HepG2 (cell line): ENCODE measurements around the gene CPOX. TPM values are rescaled to one million over a fixed set of nuclear protein-coding genes. Genes with fewer than 3 reads are reported as not detected.

Experiments used
- ATF7-NPFF ChIP-seq: sonication (generic); formaldehyde crosslinking; IDR thresholded peaks from 2 replicates; pipeline ENCODE4 v1.8.1; 2023; ENCODE audit warnings: mild to moderate bottlenecking, low read depth, missing genetic modification reagents, moderate library complexity
- CCDC6 ChIP-seq: sonication (generic); formaldehyde crosslinking; IDR thresholded peaks from 2 replicates; pipeline ENCODE4 v1.8.1; 2022; ENCODE audit warnings: mild to moderate bottlenecking, missing genetic modification reagents, moderate library complexity
- CEBPB ChIP-seq: IDR thresholded peaks from 2 replicates; pipeline ENCODE4 v1.6.1; 2011; ENCODE audit warnings: low read depth, low read length, improper control_type of control experiment, borderline replicate concordance
- CEBPG ChIP-seq: IDR thresholded peaks from 2 replicates; pipeline ENCODE4 v1.6.1; 2016
- CREB1 ChIP-seq, 2 experiments: fragments of 450-650 bp in 1 of 2; IDR thresholded peaks; 2 replicates each; pipeline ENCODE4 v1.6.1; 2016 to 2017; ENCODE audit warnings: control low read depth in 1 of 2, mild to moderate bottlenecking in 1 of 2, missing compliant biosample characterization in 1 of 2, missing genetic modification characterization in 1 of 2
- DPF2 ChIP-seq: sonication (generic); formaldehyde crosslinking; IDR thresholded peaks from 2 replicates; pipeline ENCODE4 v1.4.0; 2020; ENCODE audit warnings: mild to moderate bottlenecking, low read depth, missing genetic modification reagents, borderline replicate concordance
- FOXK1 ChIP-seq: sonication (generic); formaldehyde crosslinking; IDR thresholded peaks from 2 replicates; pipeline ENCODE4 v1.4.0; 2020; ENCODE audit warnings: low read depth, missing genetic modification reagents, borderline replicate concordance
- FOXK2 ChIP-seq: fragments of 450-650 bp; IDR thresholded peaks from 2 replicates; pipeline ENCODE4 v1.6.1; 2016
- FOXO1 ChIP-seq: sonication (generic); formaldehyde crosslinking; IDR thresholded peaks from 2 replicates; pipeline ENCODE4 v1.4.0; 2020; ENCODE audit warnings: missing genetic modification reagents
- KAT7 ChIP-seq: IDR thresholded peaks from 2 replicates; pipeline ENCODE4 v1.6.1; 2018; ENCODE audit warnings: borderline replicate concordance, missing compliant biosample characterization
- KLF15 ChIP-seq: sonication (generic); formaldehyde crosslinking; IDR thresholded peaks from 2 replicates; pipeline ENCODE4 v1.8.1; 2023; ENCODE audit warnings: borderline replicate concordance, mild to moderate bottlenecking, inconsistent platforms, missing genetic modification reagents, mixed read lengths
- NBN ChIP-seq: fragments of 450-650 bp; conservative IDR thresholded peaks from 2 replicates; pipeline ENCODE4 v1.6.1; 2017
- NFYC ChIP-seq: IDR thresholded peaks from 2 replicates; pipeline ENCODE4 v1.6.1; 2016; ENCODE audit warnings: missing genetic modification reagents, missing compliant biosample characterization
- POGZ ChIP-seq: sonication (generic); formaldehyde crosslinking; IDR thresholded peaks from 2 replicates; pipeline ENCODE4 v1.4.0; 2020; ENCODE audit warnings: mild to moderate bottlenecking, missing genetic modification reagents
- RBAK ChIP-seq: sonication (generic); formaldehyde crosslinking; IDR thresholded peaks from 2 replicates; pipeline ENCODE4 v1.5.1; 2020; ENCODE audit warnings: mild to moderate bottlenecking, missing genetic modification reagents
- RFX1 ChIP-seq: fragments of 450-650 bp; IDR thresholded peaks from 2 replicates; pipeline ENCODE4 v1.6.1; 2017
- SNRNP70 ChIP-seq: fragments of 200-400 bp; formaldehyde crosslinking; IDR thresholded peaks from 2 replicates; pipeline ENCODE4 v1.6.1; 2017; ENCODE audit warnings: mild to moderate bottlenecking, low read depth, low read length, moderate library complexity
- TBP ChIP-seq: sonication (generic); formaldehyde crosslinking; IDR thresholded peaks from 2 replicates; pipeline ENCODE4 v1.5.0; 2020; ENCODE audit warnings: missing genetic modification reagents
- ZNF317 ChIP-seq: sonication (generic); formaldehyde crosslinking; IDR thresholded peaks from 2 replicates; pipeline ENCODE4 v1.5.0; 2020; ENCODE audit warnings: mild to moderate bottlenecking, missing genetic modification reagents
- ZNF780A ChIP-seq: sonication (generic); formaldehyde crosslinking; IDR thresholded peaks from 2 replicates; pipeline ENCODE4 v1.8.0; 2022; ENCODE audit warnings: mild to moderate bottlenecking, missing genetic modification reagents, moderate library complexity
- polyA plus RNA-seq, 8 experiments: library from polyadenylated mRNA; depleted of rRNA in 3 of 8; stranded (reverse) in 7 of 8; unstranded in 1 of 8; fragments of >200 nt; fragmentation: Illumina TruSeq in 4 of 8; extraction: Trizol in 4 of 8; gene quantifications; 2 replicates each; pipeline versions ENCODE4 v1.2.1 to v1.2.3, GENCODE V29; 2011 to 2016; ENCODE audit warnings: low read depth in 4 of 8, missing spikeins in 1 of 8, mixed read lengths in 1 of 8; ENCODE audit not compliant: insufficient read depth in 1 of 8
- total RNA-seq, 5 experiments: library from RNA; depleted of rRNA; stranded (reverse); fragments of >200 nt; fragmentation: Illumina TruSeq; extraction: Trizol; gene quantifications; 2 replicates each; pipeline ENCODE4 v1.2.3, GENCODE V29; 2016; ENCODE audit warnings: low read depth in 1 of 5
- TF ChIP-seq, protein P1 (sequence below): sonication (generic); formaldehyde crosslinking; IDR thresholded peaks from 2 replicates; pipeline ENCODE4 v1.5.0; 2020; ENCODE audit warnings: mild to moderate bottlenecking, missing genetic modification reagents
- TF ChIP-seq, protein P2 (sequence below): sonication (generic); formaldehyde crosslinking; conservative IDR thresholded peaks from 2 replicates; pipeline ENCODE4 v1.8.0; 2022; ENCODE audit warnings: low read depth, missing genetic modification reagents
- TF ChIP-seq, protein P3 (sequence below): sonication (generic); formaldehyde crosslinking; IDR thresholded peaks from 2 replicates; pipeline ENCODE4 v1.5.0; 2020; ENCODE audit warnings: missing genetic modification reagents

CPOX gene
- total and polyA plus RNA-seq, 2 of the 13 experiments (the other 11 are each of a cell fraction or from before 2014, with no cell fraction given), result 34.2 to 37.2 TPM

DNA sequence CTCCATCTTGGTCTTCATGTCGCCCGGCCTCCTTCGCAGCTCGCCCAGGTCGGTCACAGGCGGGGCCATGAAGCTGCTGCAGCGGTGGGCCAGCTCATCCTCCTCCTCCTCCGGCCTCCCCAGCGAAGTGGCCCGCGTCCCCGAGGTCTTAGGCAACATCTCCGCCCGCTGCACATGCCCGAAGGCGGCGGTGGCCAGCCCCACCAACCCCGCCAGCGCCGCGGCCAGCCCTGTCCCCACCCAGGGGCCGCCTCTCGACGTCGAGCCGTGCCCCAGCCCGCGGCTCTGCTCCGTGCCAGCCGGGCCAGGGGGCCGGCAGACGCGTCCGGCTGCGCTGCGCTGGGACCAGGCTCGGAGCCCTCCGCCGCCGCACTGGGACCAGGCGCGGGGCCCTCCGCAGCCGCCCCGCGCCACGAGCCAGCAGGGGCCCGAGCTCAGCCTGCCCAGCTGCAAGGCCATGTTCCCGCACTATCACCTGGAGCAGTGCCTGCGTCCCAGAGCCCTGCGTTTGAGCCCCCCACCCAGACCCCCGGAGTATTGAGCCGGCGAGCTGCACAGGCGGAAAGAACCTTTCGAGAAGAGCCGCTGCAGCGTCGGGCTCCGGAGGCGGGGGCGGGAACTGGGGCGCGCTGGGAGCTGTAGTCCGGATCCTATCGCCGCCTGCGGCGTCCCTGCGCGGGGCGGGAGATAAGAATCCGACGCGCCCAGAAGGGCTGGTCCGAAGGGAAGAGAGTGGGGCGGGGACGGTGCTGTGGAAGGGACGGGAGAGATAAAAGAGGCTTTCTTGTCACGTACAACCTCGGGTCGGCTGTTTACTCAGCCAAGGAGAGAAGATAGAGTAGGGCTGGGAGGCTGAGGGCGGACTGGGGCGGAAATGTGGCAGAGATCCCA is at the start of gene CPOX (continued):
- TF ChIP-seq, protein P1, sequence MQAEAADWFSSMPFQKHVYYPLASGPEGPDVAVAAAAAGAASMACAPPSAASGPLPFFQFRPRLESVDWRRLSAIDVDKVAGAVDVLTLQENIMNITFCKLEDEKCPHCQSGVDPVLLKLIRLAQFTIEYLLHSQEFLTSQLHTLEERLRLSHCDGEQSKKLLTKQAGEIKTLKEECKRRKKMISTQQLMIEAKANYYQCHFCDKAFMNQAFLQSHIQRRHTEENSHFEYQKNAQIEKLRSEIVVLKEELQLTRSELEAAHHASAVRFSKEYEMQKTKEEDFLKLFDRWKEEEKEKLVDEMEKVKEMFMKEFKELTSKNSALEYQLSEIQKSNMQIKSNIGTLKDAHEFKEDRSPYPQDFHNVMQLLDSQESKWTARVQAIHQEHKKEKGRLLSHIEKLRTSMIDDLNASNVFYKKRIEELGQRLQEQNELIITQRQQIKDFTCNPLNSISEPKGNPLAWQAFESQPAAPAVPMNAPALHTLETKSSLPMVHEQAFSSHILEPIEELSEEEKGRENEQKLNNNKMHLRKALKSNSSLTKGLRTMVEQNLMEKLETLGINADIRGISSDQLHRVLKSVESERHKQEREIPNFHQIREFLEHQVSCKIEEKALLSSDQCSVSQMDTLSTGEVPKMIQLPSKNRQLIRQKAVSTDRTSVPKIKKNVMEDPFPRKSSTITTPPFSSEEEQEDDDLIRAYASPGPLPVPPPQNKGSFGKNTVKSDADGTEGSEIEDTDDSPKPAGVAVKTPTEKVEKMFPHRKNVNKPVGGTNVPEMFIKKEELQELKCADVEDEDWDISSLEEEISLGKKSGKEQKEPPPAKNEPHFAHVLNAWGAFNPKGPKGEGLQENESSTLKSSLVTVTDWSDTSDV (CRISPR knock-in tag), result no peak
- TF ChIP-seq NFYC (CRISPR knock-in tag) (peak; percentile 35; the same call in 1 of the 2 replicates), KLF15 (CRISPR knock-in tag) (no peak), KAT7 (CRISPR knock-in tag) (no peak), RFX1 (no peak), ATF7-NPFF (peak; percentile 24; the same call in 1 of the 2 replicates), ZNF780A (CRISPR knock-in tag) (no peak), RBAK (CRISPR knock-in tag) (no peak), FOXK2 (peak; percentile 64; the same call in 1 of the 2 replicates), DPF2 (CRISPR knock-in tag) (peak; percentile 62; the same call in 1 of the 2 replicates), CEBPB (peak; percentile 39; the same call in 1 of the 2 replicates), CCDC6 (CRISPR knock-in tag) (peak; percentile 68; the same call in 1 of the 2 replicates), FOXO1 (peak; percentile 38; the same call in 1 of the 2 replicates), ZNF317 (CRISPR knock-in tag) (peak; percentile 81; the same call in 1 of the 2 replicates), CEBPG (CRISPR knock-in tag) (peak; percentile 20; the same call in 1 of the 2 replicates), TBP (no peak), POGZ (CRISPR knock-in tag) (peak; percentile 89), SNRNP70 (no peak), NBN (no peak), CREB1 (IDR thresholded peaks at IDR 0.05) (no peak; the same call in 1 of the 2 replicates), CREB1 (CRISPR knock-in tag; IDR thresholded peaks at IDR 0.05) (peak; percentile 87), FOXK1 (CRISPR knock-in tag) (peak; percentile 54; the same call in 1 of the 2 replicates)
- TF ChIP-seq, protein P2, sequence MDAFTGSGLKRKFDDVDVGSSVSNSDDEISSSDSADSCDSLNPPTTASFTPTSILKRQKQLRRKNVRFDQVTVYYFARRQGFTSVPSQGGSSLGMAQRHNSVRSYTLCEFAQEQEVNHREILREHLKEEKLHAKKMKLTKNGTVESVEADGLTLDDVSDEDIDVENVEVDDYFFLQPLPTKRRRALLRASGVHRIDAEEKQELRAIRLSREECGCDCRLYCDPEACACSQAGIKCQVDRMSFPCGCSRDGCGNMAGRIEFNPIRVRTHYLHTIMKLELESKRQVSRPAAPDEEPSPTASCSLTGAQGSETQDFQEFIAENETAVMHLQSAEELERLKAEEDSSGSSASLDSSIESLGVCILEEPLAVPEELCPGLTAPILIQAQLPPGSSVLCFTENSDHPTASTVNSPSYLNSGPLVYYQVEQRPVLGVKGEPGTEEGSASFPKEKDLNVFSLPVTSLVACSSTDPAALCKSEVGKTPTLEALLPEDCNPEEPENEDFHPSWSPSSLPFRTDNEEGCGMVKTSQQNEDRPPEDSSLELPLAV (CRISPR knock-in tag), result no peak
- TF ChIP-seq, protein P3, sequence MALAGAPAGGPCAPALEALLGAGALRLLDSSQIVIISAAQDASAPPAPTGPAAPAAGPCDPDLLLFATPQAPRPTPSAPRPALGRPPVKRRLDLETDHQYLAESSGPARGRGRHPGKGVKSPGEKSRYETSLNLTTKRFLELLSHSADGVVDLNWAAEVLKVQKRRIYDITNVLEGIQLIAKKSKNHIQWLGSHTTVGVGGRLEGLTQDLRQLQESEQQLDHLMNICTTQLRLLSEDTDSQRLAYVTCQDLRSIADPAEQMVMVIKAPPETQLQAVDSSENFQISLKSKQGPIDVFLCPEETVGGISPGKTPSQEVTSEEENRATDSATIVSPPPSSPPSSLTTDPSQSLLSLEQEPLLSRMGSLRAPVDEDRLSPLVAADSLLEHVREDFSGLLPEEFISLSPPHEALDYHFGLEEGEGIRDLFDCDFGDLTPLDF (CRISPR knock-in tag), result peak; percentile 94
